Stimulated activated CD8-positive, alpha-beta memory T cell treated with anti-CD3 and anti-CD28 coated beads, Interleukin-12 subunit alpha, Interleukin-12 subunit beta, amount 100 ng/mL, for 24 hours (primary cell): ENCODE measurements around the gene HS6ST1.

Experiments used
- DNase-seq: peaks from one replicate; pipeline ENCODE4 v3.0.0-alpha.2; 2020; ENCODE audit errors: extremely low read depth

HS6ST1 gene

DNA sequence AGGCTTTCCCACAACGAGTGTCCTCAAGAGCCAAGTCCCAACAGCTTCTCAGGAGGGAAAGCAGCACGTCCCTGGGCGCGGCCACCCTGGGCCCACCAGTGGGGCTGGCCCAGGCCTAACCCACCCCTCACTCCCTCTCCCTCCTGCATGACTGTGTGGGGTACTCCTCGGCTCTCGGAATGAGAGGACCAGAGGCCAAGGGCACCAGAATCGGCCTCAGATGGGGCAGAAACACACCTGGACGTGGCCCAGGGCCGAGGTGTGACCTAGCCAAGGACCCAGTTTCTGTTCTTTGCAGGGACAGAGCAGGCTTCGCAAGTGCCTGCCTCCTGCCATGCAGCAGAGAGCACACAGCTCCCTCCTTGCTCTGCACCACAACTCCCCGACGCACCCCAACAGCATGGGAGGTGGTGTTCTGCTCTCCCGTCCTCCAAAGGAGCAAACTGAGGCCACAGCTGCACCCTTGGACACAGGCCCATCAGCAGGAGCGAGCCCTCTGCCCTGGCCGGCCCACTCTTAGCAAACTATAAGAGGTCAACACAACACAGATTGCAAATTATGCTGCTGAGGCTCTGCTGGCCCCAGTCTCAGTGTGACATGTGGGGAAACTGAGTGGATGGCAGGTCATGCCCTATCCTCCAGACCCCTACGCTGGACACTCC, 19.7 kb downstream of the HS6ST1 start:
- DNase-seq = no peak

DNA sequence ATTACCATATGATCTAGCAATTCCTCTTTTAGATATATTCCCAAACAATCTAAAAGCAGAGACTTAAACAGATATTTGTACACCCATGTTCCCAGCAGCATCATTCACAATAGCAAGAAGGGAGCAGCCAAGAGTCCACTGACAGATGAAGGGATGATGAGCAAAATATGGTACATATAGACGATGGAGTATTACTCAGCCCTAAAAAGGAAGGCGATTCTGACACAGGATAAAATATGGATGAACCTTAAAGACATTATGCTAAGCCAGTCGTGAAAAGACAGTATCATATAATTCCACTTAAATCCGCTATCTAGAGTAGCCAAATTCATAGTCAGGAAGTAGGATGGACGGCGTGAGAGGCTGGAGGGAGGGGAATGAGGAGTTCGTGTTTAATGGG, 20.4 kb downstream of the HS6ST1 start:
- no peak for DNase-seq

DNA sequence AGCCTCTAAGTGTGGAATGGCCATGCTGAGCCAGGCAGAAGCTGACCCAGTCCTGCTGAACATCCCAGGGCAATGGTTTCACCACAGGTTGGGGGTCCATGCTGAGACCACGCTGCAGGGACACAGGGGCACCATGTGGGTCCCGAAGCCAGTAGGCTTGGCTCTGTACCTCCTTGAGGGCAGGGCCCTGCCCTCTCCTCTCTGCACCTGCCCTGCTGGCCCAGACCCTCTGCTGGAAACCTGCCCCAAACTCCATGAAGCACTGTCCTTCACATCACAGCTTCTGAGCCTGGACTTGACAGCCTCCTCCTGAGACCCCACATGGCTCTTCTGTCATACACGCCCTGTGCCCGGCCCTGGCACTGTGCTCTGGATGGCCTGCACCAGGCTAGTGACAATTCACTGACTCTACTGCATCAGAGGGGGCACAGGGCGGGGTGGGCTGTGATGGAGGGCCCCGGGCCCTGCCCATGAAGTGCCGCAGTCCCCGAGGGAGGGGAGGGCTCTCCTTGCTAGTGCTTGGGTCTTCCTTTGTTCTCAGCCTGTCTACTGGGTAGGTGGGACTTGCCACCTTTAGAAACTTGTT, 24.7 kb downstream of the HS6ST1 start:
- DNase-seq = no peak

DNA sequence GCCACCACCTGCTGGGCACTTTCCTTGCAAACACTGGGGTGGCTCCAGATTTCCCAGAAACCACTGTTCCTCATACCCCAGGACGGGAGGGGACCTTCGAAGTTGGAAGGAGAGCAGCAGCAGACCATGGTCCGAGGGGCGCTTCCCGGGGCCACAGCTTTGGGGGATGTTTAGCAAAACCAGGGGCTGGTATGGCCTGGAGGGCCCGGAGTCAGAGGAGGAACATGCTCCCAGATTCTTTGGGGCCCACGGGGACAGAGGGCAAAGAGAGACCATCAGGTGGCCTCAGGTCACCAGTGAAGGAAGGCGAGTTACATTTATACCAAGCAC, 25.3 kb downstream of the HS6ST1 start:
- no peak for DNase-seq

DNA sequence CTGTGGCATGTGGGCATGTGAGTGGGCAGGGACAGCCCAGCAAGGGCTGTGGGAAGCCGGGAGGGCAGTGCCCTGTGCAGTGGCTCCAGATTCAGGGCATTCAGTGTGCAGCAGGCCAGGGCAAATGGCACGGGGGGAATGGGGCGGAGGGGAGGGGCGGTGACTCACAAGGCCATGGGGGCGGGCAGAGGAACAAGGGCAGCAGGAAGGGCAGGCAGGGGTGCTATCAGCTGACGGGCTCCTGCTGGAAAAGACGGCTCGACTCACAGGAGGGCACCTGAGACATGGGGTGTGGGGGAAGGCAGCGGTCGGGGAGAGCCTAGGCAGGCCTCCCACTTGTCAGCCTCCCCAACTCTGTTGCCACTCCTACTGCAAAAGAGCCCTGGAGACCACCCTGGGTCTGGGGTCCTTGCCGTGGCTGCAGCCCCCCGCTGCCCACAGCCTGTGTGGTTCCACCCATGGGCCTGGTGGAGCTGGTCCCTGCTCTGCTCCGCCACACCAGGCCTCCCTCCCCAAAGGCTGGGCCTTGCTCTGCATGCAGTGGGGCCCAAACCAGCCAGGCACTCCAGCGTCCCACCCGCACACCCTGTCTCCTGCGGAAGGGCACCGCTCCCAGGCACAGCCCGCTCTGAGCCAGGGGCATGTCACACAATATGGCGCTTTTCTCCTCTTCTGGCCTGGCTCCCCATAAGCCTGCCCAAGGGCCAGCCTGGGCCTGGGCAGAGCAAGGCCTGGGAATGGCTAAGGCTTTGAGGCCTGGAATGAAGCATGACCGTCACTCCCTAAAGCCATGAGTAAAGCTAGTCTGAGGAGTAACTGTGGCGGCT, 25.9 kb downstream of the HS6ST1 start:
- no peak for DNase-seq

DNA sequence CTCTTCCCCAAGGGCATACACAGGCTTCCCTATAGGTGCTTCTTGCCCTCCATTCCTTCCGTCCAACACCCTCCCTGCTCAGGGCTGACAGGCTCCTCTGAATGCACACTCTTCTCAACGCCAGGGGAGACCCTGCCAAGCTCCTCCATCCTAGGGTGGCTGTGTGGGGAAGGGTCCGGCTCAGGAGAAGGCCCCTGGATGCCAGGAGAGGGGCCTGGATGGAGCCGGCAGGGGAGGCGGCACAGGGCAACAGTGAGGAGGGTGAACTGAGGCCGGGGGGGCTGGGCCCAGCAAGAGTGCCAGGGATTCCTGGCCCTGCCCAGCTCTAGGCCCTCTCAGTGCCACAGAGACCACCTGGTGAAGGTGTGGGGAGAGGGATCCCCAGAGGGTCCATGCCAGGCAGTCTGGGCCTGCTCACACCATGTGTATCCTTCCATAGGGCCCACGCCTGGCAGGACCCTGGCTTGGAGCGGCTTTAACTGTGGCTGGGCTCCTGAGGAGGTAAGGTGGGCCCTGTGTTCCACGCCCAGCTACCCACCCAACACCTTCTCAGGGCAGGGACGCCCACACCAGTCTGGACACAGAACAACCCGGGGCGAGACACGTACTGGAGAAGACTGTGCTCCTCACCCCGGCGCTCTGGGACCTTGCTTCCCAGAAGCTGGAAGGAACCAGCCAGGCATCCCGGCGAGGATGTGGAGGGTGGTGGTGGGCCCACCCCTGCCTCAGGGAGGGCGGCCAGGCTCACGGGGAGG, 26.6 kb downstream of the HS6ST1 start:
- no peak for DNase-seq

DNA sequence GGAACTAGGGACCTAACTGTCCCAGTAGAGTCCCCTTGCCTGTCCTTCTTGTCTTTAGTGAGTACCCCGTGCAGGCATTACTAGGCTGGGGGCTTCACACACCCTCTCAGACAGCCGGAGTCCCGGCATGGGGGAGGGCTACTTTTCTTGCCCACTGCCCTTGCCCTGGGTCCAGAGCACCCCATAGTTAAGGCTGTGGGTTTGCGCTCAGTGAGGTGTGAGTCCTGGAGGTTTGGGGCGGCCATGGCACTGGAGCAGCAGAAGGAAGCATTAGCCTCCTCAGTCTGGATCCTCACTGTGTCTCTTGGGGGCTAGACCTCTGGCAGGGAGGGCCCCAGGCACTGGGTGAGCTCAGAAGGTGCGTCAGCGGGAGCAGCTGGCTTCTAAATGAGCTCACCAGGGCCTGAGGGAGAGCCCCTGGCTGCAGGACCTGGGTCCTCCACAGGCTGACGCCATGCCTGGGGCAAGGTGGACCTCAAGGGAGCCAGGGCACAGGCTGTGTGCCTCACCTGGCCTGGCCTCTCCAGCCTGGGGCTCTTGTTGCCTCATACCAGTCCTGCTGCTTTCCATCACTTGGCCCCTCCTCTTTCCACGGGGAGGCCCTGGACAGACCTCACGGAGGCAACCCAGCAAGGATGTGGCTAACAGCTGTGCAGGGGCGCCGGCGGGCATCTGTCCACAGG, 27.4 kb downstream of the HS6ST1 start:
- DNase-seq = no peak

DNA sequence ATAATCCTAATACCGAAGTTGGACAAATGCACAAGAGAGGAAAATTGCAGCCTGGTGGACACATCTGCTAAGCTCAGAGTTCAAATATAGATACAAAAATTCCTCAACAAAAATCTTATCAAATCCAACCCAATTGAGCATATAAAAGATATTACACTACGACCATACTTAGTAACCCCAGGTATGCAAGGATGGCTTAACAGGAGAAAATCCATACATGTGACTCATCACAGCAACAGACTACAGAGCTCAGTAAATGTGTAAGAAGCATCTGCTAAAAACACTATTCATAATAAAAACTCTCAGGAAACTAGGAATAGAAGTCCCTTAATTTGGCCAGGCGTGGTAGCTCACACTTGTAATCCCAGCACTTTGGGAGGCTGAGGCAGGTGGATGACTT, 28.3 kb downstream of the HS6ST1 start:
- no peak for DNase-seq

DNA sequence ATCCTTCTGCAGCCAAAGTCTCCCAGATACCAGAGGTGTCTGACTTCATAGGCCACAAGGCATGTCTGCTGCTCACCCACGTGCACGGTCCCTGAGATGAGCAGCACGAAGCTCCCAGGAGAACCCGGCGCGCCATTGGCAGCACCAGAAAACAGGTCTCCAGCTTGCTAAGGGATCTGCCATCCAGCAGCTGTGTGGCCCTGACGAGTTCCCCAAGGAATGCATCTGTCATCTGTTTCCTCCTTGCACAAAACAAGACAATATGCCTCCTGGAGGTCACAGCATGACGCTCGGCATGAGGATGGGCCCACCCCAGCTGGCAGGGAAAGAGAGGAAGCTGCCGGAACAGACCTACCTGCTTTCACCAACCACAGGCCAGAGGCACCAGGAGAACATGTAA, 29.2 kb downstream of the HS6ST1 start:
- DNase-seq = no peak

DNA sequence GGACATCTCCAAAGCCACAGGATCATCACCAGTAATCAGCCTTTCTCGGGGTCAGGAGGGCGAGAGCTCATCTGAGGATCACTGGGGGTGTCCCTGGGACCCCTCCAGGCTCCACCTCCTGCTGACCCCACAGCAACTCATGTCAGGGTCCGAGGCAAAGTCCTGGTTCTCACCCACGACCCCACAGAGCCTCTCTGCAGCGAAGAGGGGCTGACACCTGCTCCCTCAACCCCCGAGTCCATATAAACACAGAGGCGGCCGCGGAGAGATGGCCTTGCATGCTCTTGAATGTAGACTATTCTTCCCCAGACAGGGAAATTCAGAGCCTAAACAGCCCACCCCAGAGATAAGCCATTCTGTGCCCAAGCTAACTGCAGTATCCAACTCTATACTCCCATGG, 29.9 kb downstream of the HS6ST1 start:
- DNase-seq = no peak

DNA sequence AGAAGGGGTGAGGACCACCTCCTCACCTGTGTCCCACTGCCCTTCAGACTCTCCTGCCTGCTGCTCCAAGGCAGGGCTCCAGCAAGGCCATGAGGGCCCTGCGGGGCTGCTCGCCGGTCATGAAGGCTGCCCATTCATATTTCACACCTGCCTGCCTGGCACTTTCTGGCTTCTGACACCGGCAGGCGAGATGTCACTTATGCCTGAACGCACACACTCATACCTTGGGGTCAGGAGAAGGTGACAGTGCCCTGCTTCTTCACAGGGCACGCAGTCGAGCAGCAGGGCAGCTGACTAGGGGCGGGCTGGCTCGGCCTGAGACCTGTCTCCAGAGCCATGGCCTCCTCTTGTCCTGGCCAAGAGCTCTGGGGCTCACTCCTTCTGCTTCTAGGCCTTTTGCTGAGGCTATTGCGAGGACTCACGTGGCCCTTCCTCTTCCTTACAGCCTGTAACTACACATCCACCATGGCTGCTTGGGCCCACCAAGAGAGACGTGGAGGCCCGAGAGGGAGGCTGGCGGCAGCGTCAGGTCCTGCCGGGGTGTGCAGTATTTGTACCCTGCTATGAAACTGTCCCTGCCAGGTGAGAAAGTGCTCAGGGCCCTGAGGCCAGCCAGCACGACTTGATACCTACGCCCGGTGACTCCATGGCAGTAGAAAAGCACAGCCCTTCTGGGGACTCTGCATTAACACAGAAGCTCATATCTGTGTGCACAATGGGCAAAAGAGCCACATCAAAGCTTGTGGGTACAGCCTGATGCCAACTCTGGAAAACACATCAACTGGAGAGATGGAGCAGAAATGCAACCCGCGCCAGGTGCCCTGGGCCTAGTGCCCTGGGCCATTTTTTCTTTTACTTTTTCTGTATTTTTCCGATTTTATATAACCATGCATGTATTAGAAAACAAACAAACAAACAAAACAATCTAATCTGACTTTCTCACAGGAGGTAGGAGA, 30.6 kb downstream of the HS6ST1 start:
- no peak for DNase-seq

DNA sequence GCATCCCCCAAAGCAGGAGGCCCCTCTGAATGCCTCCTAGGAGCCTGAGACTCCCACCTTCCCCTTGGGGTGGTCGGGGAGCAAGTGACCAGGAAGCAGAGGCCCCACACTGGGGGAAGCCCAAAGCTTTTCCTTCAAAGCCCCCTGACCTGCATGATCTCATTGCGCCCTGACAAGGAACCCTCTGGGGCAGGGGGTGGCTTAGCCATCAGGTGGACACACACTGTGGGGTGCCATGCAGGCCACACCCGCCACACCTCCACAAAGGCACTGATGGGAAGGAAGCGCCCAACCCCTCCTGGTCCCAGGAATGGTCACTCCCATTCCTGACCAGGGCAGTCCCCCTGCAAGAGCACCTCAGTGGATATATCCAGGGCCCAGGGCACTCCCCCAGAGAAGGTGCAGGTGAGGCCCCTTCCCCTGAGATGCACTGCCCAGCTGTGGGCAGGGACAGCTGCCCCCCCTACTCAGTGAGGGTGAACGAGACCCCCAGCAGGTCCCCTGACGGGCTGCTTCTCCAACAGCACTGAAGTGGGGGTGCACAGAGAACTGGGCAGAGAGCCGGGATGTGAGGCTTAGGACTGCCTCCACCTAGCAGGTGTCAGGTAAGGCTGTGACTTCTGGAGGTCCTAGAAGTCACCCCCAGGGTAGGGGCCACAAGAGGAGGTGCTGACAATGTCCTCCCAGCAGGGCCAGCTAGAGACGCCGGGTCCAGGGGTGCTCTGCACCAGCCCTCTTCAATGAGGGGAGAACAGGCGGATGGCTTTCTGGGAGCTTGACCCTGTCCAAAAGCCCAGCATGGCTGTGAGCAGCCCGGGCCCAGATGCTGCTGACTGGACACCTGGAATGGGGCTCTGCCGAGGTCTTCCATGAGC, 31.5 kb downstream of the HS6ST1 start:
- no peak for DNase-seq

DNA sequence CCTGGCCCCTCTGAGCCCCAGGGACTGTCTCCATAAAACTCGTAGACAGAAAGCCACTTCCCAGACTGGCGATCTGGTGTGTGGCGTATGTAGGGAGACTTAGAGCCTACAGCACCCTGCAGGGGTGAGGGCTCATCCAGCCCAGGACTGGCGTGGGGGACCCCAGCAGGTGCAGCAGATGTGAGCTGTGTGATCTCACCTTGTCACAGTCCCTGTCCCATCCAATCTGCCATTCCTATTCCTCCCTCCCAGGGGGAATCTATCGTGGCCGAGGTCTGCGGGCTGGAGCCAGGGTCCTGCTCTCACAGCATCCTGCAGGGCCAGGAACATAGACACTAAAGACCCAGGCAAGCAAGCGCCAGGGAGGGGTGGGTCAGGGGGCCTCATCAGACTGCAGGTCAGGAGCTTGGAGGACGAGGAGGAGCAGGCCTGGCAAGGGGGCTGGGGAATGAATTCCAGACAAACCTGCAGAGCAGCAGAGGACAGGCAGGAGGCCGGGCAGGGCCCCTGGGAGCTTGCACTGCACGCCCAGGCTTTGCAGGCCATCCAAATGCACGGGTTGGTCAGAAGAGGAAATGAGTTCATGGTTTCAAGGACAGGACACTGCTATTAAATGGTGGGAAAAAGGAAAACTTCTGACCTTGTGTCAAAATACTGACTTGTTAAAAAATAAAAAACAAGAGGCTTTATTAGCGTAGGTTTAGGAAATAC, 32.5 kb downstream of the HS6ST1 start:
- no peak for DNase-seq

DNA sequence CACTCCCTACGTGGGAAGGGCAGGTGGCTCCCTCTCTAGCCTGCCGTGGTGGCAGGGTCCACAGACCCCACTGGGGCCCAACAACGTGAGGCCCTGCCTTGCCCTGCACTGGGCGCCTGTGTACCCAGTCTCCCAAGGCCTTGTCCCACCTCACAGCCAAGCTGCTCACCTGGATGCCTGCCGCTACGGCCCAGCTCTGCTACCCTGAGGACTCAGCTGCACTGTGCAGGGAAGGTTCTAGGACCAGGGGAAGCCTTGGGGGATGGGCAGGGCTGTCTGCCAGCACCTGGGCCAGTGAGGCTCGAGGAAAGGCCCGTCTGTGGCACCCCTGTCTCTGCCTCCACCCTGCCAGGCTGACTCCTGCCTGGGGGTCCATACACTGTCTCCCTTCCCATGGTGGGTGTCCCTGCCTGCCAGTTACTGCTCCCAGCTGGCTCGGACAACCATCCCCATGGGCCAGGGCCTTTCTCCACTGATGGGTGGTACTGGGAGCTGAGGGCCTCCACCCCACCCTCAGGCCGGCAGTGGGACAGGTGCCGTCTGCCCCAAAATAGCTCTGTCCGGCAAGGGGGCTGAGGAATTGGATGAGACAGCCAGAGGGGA, 33.2 kb downstream of the HS6ST1 start:
- no peak for DNase-seq

DNA sequence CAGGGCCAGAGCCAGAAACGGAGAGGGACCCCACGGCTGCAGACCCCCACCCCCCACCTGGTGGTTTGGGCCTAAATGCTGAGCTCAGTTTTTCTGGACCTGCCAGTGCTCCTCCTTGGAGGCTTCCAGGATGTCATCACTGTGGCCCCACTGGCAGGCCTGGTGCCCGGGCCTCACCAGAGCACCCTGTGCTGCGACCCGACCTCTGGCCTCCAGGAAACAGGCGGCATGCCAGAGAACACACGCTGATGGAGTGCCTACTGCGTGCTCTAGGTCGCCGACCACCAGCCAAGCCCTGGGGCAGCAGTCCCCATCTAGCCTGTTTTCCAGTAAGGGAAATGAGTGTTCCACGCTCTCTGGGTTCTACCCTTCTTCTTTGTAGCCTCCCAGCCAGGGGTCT, 33.8 kb downstream of the HS6ST1 start:
- DNase-seq = no peak

DNA sequence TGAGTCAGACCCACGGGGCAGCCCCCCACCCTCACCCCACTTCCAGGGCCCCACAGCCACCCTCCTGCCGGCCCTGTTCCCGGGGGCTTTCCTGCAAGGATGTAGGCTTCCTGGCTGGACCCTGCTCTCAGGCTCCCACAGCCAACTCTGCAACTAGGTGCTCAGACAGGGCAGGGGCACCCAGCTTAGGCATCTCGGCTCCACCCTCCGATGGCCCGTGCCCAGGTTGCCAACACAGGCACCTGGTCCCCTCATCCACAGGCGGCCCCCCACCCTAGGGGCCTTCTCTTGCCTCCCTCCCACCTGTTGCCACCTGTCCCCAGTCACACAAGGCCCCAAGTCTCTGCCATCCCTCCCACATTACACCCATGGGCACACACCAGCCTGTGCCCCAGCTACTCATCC, 34.6 kb downstream of the HS6ST1 start:
- DNase-seq = no peak

DNA sequence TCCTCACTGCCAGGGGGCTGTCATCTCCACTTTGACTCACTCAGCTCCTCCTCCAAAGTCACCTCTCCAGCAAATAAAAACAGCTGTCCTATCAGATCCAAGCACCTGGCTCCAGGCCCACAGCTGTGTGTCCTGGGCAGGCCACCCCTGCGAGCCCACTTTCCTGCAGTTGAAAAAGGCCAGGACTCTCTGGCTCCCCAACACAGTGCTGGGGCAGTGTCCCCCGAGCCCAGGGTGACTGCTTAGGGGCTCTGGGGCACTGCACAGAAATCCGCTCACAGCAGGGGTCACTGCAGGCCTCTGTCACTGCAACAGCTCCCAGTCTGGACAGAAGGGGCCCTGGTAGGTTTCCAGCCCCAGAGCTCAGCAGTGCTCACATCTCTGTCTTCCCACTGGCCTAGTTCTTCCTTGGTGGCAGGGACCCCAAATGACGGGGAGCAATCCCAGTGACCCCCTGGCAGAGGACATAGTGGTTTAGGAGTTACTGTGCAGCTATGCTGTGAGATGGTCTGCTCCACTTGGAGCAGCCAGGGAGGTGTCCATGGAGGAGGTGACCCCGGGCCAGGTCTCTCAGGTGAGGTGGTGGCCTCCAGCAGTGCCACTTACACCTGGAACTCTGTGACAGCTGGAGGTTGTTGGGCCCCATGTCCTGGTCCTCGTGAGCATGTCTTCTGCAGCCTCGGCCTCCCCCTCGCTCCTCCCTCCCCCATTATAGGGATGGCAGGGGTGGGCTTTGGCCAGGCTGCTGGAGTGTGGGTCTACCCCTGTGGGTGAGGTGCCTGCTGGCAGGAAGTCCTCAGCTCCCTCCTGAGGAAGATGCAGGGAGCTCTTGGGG, 35.5 kb downstream of the HS6ST1 start:
- no peak for DNase-seq
